Spleen (tissue), 11 donors: ENCODE data around the gene SEC11C. TPM values are rescaled to one million over a fixed set of nuclear protein-coding genes. Genes with fewer than 3 reads are reported as not detected.

Source experiments
- DNase-seq: peaks from one replicate; pipeline ENCODE4 v3.0.0-alpha.2; 2020
- H3K27ac ChIP-seq, 8 donors: fragments of 200-600 bp; sonication (generic) in 7 of 8; 1 replicate in 4 of 8; 2 replicates in 4 of 8; pipeline versions ENCODE4 v1.5.0 to v1.8.0; 2016 to 2021; ENCODE audit warnings: inconsistent platforms in 4 of 8, mild to moderate bottlenecking in 4 of 8, moderate library complexity in 1 of 8
- H3K27me3 ChIP-seq, 7 donors: fragments of 200-600 bp; sonication (generic) in 6 of 7; replicated peaks in 1 of 7; 1 replicate in 4 of 7; 2 replicates in 3 of 7; pipeline versions ENCODE4 v1.5.0 to v1.8.0; 2016 to 2021; ENCODE audit warnings: inconsistent platforms in 3 of 7, mild to moderate bottlenecking in 1 of 7
- H3K36me3 ChIP-seq, 6 donors: fragments of 200-600 bp; sonication (generic) in 5 of 6; 1 replicate in 4 of 6; 2 replicates in 2 of 6; pipeline versions ENCODE4 v1.5.0 to v1.8.0; 2016 to 2021; ENCODE audit warnings: inconsistent platforms in 2 of 6
- H3K4me1 ChIP-seq, 6 donors: fragments of 200-600 bp; sonication (generic) in 5 of 6; 1 replicate in 3 of 6; 2 replicates in 3 of 6; pipeline versions ENCODE4 v1.5.0 to v1.8.0; 2016 to 2021; ENCODE audit warnings: inconsistent platforms in 3 of 6
- H3K4me3 ChIP-seq, 8 donors: fragments of 200-600 bp; sonication (generic) in 7 of 8; 1 replicate in 4 of 8; 2 replicates in 4 of 8; pipeline versions ENCODE4 v1.5.0 to v1.8.0; 2016 to 2021; ENCODE audit warnings: inconsistent platforms in 4 of 8, mild to moderate bottlenecking in 4 of 8, moderate library complexity in 2 of 8
- H3K9me3 ChIP-seq, 8 donors: fragments of 200-600 bp; sonication (generic) in 7 of 8; 1 replicate in 4 of 8; 2 replicates in 4 of 8; pipeline versions ENCODE4 v1.5.0 to v1.8.0; 2016 to 2021; ENCODE audit warnings: inconsistent platforms in 4 of 8
- CTCF ChIP-seq, 11 experiments: fragments of 200-600 bp in 7 of 11; fragments of 450-650 bp in 4 of 11; sonication (generic) in 4 of 11; IDR thresholded peaks in 8 of 11; conservative IDR thresholded peaks in 3 of 11; 1 replicate in 7 of 11; 2 replicates in 4 of 11; pipeline versions ENCODE4 v1.4.0 to v1.8.0; 2016 to 2021; ENCODE audit warnings: antibody characterized with exemption in 11 of 11, inconsistent platforms in 4 of 11, mild to moderate bottlenecking in 1 of 11
- POLR2A ChIP-seq, 3 donors: fragments of 450-650 bp; IDR thresholded peaks; one replicate each; pipeline ENCODE4 v1.5.1; 2017; ENCODE audit warnings: antibody characterized with exemption in 3 of 3, mild to moderate bottlenecking in 1 of 3
- POLR2AphosphoS5 ChIP-seq, 3 donors: sonication (generic); formaldehyde crosslinking; IDR thresholded peaks; one replicate each; pipeline ENCODE4 v1.5.1; 2017; ENCODE audit warnings: antibody characterized with exemption in 3 of 3
- WGBS, 5 donors: extraction: QIAGEN DNeasy Blood & Tissue Kit in 3 of 5; methylation state at CpG; one replicate each; pipeline versions ENCODE4 v1.1.5 to v1.1.7; 2013 to 2018; 5-methylcytosine and 5-hydroxymethylcytosine counted together
- intact Hi-C: fragments of 100-400 bp; cut with DNase I; formaldehyde crosslinking; loops from one replicate; pipeline ENCODE4 v1.15.0; 2023; ENCODE audit warnings: low total_unique reads
- polyA plus RNA-seq, 3 donors: library from polyadenylated mRNA; stranded (reverse); fragments of 200-250 nt; gene quantifications; one replicate each; pipeline ENCODE4 v1.2.1, GENCODE V29; 2013
- total RNA-seq, 7 donors: library from RNA; depleted of rRNA in 3 of 7; stranded (reverse); fragments of >200 nt in 3 of 7; fragmentation: NEBNext Ultra II Directional in 4 of 7; extraction: Animal tissue kit (Norgen Biotek cat#: 25700) in 4 of 7; gene quantifications; one replicate each; pipeline versions ENCODE4 v1.1.0 to v1.2.1, GENCODE V29; 2016 to 2021
- donor health status: healthy with polysubstance abuse.
- donor health status: DM: no; HTN: no; CAD: no; lungs with moderate emphysema.
- donor health status: DM: no; HTN: no; CAD: no.
- donor health status: Bipolar disorder and iron deficiency.
- donor health status: healthy.
- donor health status: DM: no; HTN: no; CAD: no.
- donor health status: DM: yes; HTN: yes; CAD: no.

SEC11C gene
- total and polyA plus RNA-seq, 10 donors, result 36.7 to 117 (median 63.1) TPM

DNA sequence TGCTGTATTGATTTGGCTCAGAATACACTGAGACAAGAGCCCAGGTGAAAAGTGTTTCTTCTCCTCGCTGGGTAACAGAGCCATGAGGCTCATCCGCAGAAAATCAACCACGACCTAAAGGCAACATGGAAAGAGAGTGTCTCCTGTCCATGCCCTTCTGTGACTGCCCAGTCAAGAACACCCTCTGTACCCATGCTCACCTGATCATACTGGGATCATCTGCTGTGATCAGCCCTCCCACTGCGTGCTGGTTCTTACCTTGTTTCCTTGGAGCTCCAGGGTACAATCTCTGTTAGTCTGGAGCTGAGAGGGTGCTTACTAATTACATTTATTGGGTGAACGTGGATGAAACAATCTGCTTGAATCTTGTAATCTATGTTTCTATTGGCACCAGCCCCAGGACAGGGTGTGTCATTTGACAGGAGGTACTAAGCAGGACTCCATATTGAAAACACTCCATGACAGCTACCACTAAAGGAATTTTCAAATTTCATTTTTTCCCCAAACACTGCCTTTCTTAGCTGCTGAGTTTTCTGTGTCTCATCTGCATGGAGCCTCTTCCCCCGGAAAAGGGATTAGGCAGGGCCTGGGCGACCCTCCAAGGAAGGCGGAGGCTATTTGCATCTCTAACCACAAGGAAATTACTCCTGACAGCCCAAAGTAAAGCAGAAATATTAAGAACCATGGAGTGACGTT lies 40.6 kb downstream of the SEC11C start:
- H3K27ac ChIP-seq, result no peak overlapping the region
- TF ChIP-seq POLR2A (IDR thresholded peaks at IDR 0.05) (no peak), POLR2AphosphoS5 (IDR thresholded peaks at IDR 0.05) (no peak), CTCF (IDR thresholded peaks at IDR 0.05 in 8 of 11, conservative IDR thresholded peaks at IDR 0.05 in 3 of 11) (no peak)
- WGBS, 5 donors, result 59 to 78% (median 64%) methylated on average over 9 of the region's 9 CpGs
- DNase-seq, result no peak
- no peaks in the 10 kb centered on the region for H3K36me3 ChIP-seq
- intact Hi-C loops, result no loop called here
- H3K27me3 ChIP-seq, result peaks cover 0 to 25% (median 0%) of the 10 kb centered on the region in 7 donors
- H3K9me3 ChIP-seq, result peaks cover 0 to 3% (median 0%) of the 10 kb centered on the region in 8 donors
- H3K4me3 ChIP-seq, result no peak overlapping the region
- no peaks in the 10 kb centered on the region for H3K4me1 ChIP-seq

- no peaks in the 10 kb centered on the region for H3K9me3 ChIP-seq
- TF ChIP-seq POLR2A (IDR thresholded peaks at IDR 0.05) (no peak), POLR2AphosphoS5 (IDR thresholded peaks at IDR 0.05) (no peak), CTCF (IDR thresholded peaks at IDR 0.05 in 8 of 11, conservative IDR thresholded peaks at IDR 0.05 in 3 of 11) (no peak)
- 88 to 98% (median 91%) methylated on average over 1 of the region's 1 CpG for WGBS, 5 donors
- H3K27ac ChIP-seq, result no peak overlapping the region
- H3K4me1 ChIP-seq, result no peaks in the 10 kb centered on the region
- DNase-seq, result no peak
- intact Hi-C loops, result no loop called here
- no peaks in the 10 kb centered on the region for H3K36me3 ChIP-seq
- peaks cover 0 to 18% (median 0%) of the 10 kb centered on the region in 7 donors for H3K27me3 ChIP-seq
- H3K4me3 ChIP-seq, result no peak overlapping the region
Observed at GRCh38 chr18:59182673-59183072, 43.0 kb downstream of the SEC11C start.

- H3K4me3 ChIP-seq, result no peak overlapping the region
- H3K36me3 ChIP-seq, result no peaks in the 10 kb centered on the region
- intact Hi-C loops, result no loop called here
- no peak for DNase-seq
- WGBS, 5 donors, result 73 to 90% (median 83%) methylated on average over 2 of the region's 2 CpGs
- H3K27me3 ChIP-seq, result peaks cover 0 to 5% (median 0%) of the 10 kb centered on the region in 7 donors
- H3K27ac ChIP-seq, result no peak overlapping the region
- H3K9me3 ChIP-seq, result no peaks in the 10 kb centered on the region
- TF ChIP-seq CTCF (IDR thresholded peaks at IDR 0.05 in 8 of 11, conservative IDR thresholded peaks at IDR 0.05 in 3 of 11) (no peak), POLR2AphosphoS5 (IDR thresholded peaks at IDR 0.05) (no peak), POLR2A (IDR thresholded peaks at IDR 0.05) (no peak)
- H3K4me1 ChIP-seq, result no peaks in the 10 kb centered on the region
Observed at GRCh38 chr18:59189008-59189407, 49.3 kb downstream of the SEC11C start.

DNA sequence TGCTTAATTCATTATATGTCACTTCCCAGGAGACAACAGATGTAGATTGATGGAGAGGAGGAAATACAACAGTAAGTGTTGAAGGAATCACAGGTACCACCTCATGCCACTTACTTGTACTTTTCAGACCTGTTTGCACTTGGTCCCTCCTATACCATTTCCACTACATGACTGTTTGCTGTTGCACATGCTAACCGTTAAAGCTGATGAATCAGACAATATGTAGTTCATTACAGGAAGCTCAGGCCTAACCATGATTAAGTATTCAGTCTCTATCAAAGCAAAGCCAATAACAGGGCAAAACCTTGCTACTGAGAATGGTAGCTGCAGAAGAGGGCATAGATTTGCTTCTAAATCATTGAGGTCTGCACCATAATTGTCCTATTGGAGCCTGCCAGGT lies 50.1 kb downstream of the SEC11C start:
- peaks cover 0 to under 1% (median 0%) of the 10 kb centered on the region in 7 donors for H3K27me3 ChIP-seq
- no peak overlapping the region for H3K27ac ChIP-seq
- H3K4me3 ChIP-seq, result no peak overlapping the region
- 72 to 83% (median 81%) methylated on average over 1 of the region's 1 CpG for WGBS, 5 donors
- no peak for TF ChIP-seq POLR2AphosphoS5 (IDR thresholded peaks at IDR 0.05)
- no peak for TF ChIP-seq CTCF (IDR thresholded peaks at IDR 0.05 in 8 of 11, conservative IDR thresholded peaks at IDR 0.05 in 3 of 11)
- no peak for TF ChIP-seq POLR2A (IDR thresholded peaks at IDR 0.05)
- intact Hi-C loops, result no loop called here
- no peak for DNase-seq
- no peaks in the 10 kb centered on the region for H3K9me3 ChIP-seq
- H3K36me3 ChIP-seq, result no peaks in the 10 kb centered on the region
- no peaks in the 10 kb centered on the region for H3K4me1 ChIP-seq
